Stimulated activated CD4-positive, alpha-beta T cell treated with anti-CD3 and anti-CD28 coated beads, Interleukin-4, amount 100 ng/mL, for 1 hour (primary cell): ENCODE measurements around the gene ACLY.
A peak's percentile ranks its signal among the peaks of the same experiment; 100 is the strongest.

Experiments
- DNase-seq: peaks from one replicate; pipeline ENCODE4 v3.0.0-alpha.2; 2020

ACLY gene

DNA sequence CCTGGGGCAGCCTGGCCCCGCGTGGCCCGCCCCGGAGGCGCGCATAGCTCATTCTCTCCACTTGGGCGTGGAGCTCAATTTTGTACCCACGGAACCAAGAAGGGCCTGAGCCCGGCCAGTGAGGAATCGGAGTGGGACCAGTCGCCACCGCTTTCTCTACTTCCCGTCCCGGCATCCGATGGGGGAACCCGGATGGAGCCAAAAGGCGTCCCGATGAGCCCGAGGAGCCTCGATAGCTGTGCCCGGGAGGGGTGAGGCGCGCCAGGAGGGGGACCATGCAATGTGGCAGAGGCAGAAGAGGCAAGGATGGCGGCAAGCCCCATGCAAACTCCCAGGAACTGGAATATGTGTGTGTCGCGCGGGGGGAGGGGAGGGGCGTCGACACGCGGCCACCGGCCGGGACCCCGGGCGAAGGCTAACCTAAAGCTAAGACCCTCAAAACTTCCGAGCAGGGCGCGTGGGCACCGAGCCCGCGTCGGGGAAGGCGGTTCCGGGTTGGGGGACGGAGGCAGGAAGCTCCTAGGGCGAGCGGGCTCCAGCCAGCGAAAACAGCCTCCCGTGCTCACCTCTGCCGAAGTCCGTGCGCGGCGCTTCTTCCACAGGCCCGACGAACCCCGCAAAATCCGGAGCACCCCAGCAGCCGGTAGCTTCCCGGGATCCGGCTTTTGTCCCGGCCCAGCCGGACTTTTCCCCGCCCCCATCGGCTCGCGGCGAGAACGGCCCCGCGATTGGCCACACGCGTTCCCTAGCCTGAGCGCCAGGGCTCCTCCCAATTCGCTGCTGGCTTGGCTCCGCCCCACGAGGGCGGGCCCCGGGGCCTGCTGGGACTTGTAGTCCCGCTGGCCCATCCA lies at the start of gene ACLY:
TSS of gene ACLY (minus strand) at position 638 of the 851 bp plus-strand sequence. CDS start 5,078 bp downstream, outside the sequence.
- DNase-seq, result peak; percentile 96

DNA sequence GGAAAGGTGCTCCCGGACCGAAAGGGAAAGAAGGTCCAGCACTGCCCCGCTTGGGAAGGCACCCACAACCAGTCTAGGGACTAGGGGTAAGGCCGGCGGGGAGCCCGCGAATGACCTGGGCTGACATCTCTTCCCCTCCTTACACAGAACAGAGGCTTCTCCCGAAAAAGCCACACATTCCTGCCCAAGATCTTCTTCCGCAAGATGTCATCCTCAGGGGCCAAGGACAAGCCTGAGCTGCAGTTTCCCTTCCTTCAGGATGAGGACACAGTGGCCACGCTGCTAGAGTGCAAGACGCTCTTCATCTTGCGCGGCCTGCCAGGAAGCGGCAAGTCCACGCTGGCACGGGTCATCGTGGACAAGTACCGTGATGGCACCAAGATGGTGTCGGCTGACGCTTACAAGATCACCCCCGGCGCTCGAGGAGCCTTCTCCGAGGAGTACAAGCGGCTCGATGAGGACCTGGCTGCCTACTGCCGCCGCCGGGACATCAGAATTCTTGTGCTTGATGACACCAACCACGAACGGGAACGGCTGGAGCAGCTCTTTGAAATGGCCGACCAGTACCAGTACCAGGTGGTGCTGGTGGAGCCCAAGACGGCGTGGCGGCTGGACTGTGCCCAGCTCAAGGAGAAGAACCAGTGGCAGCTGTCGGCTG lies 49.3 kb upstream of the ACLY start:
- DNase-seq, result no peak

DNA sequence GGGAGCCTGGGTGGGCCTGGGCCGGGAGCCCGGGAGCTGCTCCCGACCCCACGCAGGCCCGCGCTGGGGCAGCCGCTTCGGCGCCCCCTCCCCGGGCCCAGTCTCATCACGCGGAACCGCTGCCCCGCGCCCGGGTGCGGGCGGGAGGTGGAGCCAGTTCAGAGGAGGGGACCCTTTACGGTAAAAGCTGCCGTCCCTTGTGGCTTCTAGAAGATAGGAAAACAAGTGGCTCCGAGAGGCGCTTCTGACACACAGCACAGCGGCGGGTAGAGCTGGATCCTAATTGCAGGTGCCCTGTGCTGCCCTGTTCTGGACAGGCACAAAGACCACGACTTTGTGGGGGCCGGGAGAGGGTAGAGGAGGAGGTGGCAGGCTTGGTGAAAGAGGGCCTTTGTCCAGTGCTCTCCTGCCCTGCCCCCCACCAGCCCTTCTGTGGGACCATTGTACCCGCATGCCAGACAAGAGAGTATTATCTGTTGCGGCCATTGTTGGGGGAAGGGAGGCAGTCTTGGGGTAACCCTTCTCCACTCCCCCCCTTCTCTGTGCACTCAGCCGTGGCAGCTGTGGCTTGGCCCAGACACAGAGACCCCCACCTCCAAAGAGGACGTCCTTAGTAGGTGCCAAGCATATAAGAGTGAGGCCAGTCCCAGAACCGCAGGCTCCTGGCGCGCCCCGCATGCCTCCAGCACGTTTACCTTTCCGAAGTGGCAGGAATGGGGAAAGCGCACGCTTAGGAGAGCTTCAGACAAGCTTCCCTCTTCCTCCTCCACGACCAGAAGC lies 48.6 kb upstream of the ACLY start:
- DNase-seq, result peak; percentile 33

DNA sequence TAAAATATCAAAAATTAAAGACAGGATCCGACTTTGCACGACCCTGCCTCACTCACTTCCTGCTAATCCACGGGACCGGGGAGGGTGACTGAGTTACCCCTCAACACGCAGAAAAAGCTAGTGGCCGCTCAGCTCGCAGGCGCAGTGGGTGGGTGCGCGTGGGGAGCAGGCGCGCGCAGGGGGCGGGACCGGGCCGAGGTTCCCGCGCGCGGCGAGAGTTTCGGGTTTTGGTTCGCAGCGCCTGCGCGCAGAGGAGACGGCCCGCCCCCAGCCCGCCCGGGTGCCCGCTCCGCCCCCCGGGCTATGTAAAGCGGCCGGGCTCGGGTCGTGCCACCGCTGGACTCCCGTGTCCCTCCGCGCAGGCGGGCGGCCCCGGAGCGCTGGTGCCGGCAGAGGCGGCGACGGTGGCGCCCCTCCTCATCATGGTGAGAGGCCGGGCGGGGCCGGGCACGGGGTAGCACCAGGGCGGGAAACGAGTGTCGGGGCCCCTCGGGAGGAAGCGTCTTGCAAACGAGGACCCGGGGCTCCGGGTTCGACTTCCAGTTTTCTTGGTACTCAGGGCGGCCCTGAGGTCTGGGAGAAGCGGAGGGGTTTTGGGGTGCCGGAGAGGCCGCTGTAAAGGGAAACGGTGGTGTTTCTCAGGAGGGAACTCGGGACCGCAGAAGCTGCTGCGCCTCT lies 47.9 kb upstream of the ACLY start, which contains the start of gene CNP:
TSS of gene CNP (plus strand) at position 333 of the 678 bp plus-strand sequence. CDS start at position 423, 90 bp downstream.
- peak; percentile 93 for DNase-seq

DNA sequence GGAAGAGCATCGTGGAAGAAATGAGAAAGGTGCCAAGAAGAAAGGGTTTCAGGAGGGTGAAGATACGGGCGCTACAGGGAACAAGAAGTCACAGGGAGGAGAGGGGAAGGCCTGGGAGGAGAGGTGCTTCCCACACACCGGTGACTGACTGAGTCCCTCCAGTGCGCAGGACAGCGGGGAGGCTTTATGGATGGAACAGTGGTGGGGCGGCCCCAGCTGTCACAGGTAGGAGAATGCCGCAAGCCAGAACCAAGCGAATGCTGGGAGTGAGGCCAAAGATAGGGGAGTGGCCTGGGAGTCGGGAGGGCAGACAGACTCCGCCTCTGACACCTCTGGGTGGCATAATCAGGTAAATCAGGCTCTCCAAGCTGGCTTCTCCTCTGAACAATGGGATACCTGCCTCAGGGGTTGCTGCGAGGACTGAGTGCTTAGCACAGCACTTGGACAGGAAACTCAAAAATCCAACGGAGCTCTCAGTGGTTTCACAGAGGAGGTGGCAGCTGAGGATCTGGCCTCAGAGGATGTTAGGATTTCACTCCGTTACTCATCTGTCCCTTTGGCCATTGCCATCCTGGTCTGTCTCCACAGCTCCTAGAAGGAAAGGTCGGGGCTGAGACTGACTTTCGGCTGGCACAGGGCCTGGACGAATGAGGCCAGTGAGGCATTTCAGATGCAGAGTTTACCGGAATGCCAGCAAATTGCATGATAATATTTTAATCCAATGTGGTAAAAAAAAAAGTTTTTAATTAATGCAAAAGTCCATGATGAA lies 47.1 kb upstream of the ACLY start:
- peak; percentile 62 for DNase-seq

DNA sequence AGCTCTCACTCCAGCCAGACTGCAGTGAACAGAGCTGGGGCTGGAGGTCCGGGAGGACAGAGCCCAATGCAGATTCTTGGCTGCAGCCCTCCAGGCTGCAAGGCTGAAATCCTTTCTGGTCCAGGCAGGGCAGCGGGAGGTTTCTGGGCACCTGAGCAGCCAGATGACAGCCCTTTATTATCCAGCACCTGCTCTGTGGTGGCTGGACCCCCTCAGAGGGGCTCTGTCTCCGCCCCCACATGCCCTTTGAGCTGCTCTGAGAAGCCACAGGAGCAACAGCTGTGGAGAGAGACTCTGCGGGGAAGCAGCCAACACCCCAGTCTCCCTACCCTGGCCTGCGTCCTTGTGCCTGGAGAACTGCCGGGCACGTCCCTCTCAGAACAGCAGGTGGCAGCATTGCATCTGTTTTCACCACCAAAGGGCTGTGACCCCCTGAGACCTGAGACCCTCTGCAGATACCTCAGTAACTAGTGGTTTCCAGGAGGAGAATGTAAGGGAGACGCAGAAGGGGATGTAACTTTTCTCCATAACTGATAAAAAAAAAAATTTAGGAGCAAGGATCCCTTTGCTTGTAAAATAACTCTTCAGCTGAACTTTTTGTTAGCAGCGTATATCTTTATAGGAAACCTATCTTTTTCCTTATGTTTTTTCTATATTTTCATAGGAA lies 44.1 kb upstream of the ACLY start:
- DNase-seq, result peak; percentile 71

DNA sequence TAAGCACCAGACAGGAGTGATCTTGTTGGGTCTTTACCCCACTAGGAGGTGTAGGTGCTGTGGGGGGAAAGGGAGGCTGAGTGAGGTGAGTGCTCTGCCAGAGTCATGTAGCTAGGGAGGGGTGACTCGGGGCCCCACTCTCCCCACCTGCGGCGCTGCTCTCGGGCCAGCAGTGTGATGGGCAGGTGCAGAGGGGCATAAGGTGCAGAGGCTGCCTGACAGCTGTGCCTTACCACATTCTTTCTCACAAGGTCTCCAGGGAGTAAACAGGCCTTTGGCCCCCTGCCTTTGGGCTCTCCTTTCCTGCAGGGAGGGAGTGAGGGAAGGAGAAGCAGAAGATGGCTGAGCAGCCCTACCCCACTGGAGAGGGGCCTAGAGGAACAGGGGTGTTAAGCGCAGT lies 43.4 kb upstream of the ACLY start:
- DNase-seq, result no peak

DNA sequence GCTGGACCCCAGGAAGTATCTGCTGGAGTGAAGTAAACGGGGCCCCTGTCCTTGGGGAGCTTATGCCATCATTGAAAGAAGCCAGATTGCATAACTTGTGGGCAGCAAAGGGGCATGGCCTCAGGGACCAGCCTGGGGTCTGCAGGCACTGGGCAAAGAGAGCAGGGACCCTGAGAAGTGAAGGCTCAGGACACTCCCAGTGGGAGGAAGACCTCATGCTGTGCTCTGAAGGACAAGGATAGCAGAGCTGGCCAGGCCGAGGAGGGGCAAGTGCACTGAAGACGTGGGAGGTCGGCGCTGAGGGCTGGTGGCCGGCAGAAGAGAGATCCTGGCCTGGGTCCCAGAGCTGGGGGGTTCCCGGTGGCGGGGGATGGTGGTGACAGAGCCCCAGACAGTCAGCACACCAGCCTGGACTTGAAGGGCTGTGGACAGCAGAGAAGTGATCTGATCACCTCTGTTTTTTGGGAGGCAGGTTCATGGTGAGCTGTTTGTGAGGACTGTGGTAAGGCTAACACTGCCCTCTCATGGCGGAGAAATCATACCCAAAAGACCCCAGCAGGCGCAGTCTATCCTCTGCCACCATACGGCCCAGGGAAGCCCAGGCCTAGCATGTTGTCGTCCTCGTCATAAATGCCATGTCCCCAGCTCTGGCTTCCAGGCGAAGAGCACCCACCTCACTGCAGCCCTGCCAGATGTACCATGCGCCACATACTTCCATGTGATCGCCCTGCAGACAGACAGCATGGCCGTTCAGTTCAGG lies 40.8 kb upstream of the ACLY start:
- DNase-seq, result no peak

DNA sequence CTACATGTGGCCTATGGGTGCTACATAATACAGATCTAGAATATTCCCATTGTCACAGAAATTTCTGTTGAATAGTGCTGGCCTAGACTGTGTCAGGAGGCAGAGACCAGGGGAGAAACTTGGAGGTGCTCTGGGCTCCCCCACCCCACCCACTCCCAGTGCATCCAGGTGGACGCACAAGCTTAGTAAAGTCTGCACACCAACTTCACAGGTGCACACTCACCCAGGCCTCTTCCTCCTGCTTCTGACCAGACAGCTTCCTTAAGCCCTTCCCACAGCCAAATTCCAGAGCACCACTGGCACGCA lies 40.2 kb upstream of the ACLY start:
- DNase-seq, result no peak

DNA sequence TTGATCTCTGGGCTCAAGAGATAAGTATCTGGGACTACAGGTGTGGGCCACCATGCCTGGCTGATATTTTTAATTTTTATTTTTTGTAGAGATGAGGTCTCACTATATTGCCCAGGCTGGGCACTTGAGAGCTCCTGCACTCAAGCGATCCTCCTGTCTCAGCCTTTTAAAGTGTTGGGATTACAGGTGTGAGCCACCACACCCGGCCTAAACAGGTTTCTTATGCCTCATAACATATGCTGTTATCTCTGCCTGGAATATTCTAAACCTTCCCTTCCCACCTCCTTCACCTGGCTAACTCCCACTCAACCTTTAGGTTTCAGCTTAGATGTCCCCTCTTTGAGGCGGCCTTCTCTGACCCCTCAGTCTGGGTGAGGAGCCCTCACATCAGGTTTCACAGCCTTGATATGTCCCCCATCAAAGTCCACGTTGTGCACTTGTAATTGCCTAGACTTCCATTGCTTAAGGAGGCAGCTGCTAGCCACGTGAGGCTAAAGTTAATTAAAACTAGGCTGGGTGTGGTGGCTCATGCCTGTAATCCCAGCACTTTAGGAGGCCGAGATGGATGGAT lies 39.2 kb upstream of the ACLY start:
- no peak for DNase-seq

DNA sequence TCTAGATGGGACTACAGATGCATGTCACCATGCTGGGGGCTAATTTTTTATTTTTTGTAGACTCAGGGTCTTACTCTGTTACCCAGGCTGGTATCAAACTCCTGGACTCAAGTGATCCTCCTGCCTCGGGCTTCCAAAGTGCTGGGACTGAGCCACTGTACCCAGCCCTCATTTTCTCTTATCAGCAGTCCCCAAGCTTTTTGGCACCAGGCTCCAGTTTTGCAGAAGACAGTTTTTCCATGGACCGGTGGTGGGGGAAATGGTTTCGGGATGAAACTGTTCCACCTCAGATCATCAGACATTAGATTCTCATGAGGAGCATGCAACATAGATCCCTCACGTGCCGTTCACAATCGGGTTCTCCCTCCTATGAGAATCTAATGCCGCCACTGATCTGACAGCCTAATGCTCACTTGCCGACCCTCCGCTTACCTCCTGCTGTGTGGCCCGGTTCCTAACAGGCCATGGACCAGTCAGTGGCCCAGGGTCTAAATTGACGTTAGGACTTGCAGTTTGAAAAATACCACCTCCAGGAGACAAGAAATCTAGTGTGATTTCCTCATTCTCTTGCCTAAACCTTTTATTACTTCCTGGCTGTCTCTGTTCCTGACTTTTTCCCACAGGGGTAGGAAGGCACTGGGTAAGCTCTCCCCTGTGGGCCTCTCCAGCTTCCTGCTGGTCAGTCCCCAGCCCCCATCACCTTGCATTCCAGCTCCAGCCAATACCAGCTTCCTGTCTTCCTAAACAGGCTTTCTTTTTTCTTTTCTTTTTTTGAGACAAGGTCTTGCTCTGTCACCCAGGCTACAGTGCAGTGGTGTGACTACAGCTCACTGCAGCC lies 38.5 kb upstream of the ACLY start:
- DNase-seq, result no peak

DNA sequence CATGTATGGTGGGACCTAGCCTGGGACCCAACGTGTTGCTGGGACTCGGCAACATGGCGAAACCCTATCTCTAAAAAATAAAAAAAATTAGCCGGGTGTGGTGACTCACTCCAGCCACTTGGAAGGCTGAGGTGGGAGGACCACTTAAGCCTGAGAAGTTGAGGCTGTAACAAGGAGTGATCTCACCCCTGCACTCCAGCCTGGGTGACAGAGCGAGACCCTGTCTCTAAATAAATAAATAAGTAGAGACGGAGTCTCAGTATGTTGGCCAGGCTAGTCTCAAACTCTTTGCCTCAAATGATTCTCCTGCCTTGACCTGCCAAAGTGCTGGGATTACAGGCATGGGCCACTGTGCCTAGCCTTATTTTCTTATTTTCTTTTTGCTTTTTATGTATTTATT lies 37.8 kb upstream of the ACLY start:
- DNase-seq, result no peak

DNA sequence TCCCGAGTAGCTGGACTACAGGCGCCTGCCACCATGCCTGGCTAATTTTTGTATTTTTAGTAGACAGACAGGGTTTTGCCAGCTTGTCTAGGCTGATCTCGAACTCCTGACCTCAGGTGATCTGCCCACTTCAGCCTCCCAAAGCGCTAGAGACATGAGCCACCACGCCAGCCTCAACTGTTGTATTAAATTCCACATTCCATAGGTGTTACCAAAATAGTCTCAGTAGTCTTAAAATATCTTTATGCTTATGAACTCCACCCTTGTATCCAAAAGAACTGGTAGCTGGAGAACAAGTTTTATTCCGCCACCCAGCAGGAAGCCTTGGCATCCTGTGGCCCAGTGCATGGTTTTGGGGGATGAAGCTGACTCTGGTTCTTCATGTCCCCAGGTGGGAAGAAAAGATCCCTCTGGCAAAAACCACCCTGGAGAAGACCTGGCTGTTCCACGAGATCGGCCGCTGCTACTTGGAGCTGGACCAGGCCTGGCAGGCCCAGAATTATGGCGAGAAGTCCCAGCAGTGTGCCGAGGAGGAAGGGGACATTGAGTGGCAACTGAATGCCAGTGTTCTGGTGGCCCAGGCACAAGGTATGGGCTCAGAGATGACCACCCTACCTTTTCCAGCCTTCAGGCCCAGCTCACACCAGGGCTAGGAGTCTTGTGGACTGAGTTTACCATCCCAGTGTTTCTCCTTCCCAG lies 30.2 kb upstream of the ACLY start:
- no peak for DNase-seq

DNA sequence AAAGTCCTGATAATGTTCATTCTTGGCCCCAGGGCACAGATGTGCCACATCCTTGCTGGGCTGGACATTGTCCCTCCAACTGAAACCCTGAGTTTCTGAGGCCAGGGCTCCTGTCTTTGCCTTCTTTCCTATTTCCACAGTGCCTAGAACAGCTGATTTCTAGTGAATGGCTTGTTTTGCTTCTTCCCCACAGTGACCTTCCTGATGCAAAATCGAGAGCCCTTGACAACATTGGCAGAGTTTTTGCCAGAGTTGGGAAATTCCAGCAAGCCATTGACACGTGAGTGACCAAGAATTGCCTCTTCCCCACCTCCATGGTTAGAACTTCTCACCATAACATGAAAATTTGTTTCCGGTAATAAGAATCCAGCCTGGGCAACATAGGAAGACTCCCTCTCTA lies 26.2 kb upstream of the ACLY start:
- no peak for DNase-seq

DNA sequence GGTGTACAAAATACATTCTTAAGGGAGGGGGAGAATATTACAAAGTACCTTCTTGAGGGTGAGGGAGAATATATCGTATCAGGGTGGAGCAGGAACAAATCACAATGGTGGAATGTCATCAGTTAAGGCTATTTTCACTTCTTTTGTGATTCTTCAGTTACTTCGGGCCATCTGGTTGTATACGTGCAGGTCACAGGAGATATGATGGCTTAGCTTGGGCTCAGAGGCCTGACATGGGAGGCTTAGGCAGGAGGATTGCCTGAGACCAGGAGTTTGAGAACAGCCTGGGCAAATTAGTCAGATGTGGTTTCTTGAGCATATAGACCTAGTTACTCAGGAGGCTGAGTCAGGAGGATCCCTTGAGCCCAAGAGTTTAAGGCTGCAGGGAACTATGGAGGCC lies 24.7 kb upstream of the ACLY start:
- no peak for DNase-seq

DNA sequence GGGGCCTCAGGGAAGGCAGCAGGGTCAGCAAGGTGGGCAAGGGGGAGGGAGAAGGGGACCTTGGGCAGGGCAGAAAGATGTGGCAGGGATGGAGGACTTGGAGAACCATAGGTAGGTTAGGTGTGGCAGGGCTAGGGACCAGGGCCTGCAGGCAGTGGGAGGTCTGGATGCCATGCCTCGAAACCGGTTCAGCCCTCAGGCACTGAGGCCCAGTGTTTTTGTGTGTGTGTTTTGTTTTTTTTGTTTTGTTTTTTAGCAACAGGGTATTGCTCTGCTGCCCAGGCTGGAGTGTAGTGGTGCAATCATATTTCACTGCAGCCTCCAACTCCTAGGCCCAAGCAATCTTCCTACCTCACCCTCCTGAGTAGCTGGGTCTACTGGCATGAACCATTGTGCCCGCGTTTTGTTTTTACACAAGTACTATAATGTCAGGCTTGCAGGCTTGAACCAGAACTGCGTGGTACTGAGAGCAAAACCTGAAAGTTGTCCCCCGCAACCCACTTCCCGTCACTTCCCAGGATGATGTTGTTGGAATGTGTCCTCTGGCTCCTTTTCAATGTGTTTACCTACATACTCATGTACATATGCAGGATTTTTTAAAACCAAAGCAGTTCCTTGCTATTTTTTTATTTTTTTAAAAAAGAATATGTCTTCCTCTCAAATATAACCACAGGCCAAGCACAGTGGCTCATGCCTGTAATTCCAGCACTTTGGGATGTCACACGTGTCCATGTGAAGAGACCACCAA lies 24.0 kb upstream of the ACLY start:
- no peak for DNase-seq

DNA sequence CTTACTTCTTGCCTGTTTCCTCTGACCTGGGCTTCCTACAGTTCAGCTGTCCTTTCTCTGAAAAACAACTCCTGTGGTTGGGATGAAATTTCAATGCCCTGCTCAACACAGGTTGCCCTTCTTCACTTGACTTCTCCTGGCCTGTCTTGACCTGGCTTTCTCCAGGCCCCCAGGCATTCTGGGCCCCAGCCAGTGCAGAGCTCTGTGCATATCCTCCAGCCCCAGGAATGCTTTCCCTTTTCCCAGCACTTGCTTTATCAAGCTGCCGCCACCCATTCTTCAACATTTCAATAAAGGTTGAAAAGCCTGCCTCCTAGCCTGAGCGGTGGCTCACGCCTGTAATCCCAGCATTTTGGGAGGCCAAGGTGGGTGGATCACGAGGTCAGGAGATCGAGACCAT lies 22.4 kb upstream of the ACLY start:
- DNase-seq, result no peak

DNA sequence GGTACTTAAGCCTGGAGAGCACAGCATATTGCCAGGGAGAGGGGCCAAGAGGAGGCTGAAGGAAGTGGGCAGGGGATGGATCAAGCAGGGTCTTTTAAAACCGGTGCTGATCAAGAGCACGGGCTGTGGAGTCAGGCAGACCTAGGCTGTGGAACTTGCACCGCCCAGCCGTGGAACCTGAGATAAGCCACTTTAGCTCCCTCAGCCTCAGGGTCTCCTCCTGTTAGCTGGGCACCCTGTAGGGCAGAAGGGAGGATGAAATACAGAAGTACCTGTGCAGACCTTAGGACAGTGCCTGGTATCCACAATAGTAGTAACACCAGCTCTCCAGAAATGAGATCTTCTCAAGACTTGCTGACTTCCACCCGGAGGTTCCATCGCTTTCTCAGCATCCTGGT lies 20.9 kb upstream of the ACLY start:
- DNase-seq, result no peak
